GM12864 (cell line): ENCODE measurements around the gene TGM2.

Experiments
- DNase-seq: peaks from one replicate; pipeline ENCODE4 v3.0.0-alpha.2; 2011; ENCODE audit warnings: low read depth
- H3K4me3 ChIP-seq: 2 replicates; pipeline ENCODE4 v1.5.1; 2011; ENCODE audit warnings: mild to moderate bottlenecking, low read depth, low read length, control low read depth
- TF ChIP-seq, protein P1 (sequence below): IDR thresholded peaks from 2 replicates; pipeline ENCODE4 v1.5.1; 2011; ENCODE audit warnings: low read depth, mild to moderate bottlenecking, moderate library complexity, low read length, control low read depth, inconsistent platforms; ENCODE audit errors: missing control alignments

The TGM2 gene

DNA sequence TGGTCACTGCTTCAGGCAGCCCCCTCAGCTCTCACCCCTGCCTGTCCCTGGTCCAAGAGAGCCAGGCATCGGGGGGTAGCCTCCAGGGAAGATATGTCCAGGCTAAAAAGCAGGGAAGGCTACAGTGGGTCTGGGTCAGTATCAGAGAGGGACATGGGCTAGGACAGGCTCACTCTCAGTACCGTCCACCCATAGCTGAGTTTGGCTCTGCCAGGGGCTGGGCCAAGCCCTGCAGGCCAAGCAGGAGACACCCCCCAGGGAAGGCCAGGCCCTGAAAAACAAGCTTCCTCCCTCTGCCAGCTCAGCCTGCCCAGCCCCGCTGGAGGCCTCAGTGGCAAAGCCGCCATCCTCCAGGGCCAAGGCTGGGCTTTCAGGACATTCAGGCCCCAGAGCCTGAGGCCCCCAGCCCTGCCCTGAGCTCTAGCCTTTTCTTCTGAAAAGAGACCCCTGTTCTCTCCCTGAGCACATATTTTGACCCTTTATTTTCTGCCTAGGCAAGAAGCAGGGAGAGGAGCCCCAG, 28.6 kb upstream of the TGM2 start:
- DNase-seq, result no peak
- no peak overlapping the region for H3K4me3 ChIP-seq
- TF ChIP-seq, protein P1, sequence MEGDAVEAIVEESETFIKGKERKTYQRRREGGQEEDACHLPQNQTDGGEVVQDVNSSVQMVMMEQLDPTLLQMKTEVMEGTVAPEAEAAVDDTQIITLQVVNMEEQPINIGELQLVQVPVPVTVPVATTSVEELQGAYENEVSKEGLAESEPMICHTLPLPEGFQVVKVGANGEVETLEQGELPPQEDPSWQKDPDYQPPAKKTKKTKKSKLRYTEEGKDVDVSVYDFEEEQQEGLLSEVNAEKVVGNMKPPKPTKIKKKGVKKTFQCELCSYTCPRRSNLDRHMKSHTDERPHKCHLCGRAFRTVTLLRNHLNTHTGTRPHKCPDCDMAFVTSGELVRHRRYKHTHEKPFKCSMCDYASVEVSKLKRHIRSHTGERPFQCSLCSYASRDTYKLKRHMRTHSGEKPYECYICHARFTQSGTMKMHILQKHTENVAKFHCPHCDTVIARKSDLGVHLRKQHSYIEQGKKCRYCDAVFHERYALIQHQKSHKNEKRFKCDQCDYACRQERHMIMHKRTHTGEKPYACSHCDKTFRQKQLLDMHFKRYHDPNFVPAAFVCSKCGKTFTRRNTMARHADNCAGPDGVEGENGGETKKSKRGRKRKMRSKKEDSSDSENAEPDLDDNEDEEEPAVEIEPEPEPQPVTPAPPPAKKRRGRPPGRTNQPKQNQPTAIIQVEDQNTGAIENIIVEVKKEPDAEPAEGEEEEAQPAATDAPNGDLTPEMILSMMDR, result no peak

- TF ChIP-seq, protein P1, result no peak
- no peak overlapping the region for H3K4me3 ChIP-seq
- DNase-seq, result no peak
Observed at GRCh38 chr20:38192323-38192885, 27.3 kb upstream of the TGM2 start.

GRCh38 chr20:38191654-38192053, 26.6 kb upstream of the TGM2 start:
- H3K4me3 ChIP-seq, result no peak overlapping the region
- DNase-seq, result no peak
- TF ChIP-seq, protein P1, result no peak

GRCh38 chr20:38190936-38191371, 25.9 kb upstream of the TGM2 start:
- DNase-seq, result no peak
- H3K4me3 ChIP-seq, result no peak overlapping the region
- TF ChIP-seq, protein P1, result no peak

GRCh38 chr20:38190166-38190565, 25.1 kb upstream of the TGM2 start:
- H3K4me3 ChIP-seq, result no peak overlapping the region
- TF ChIP-seq, protein P1, result no peak
- DNase-seq, result no peak

- H3K4me3 ChIP-seq, result no peak overlapping the region
- no peak for DNase-seq
- TF ChIP-seq, protein P1, result no peak
Observed at GRCh38 chr20:38187517-38187916, 22.4 kb upstream of the TGM2 start.

- no peak overlapping the region for H3K4me3 ChIP-seq
- TF ChIP-seq, protein P1, result no peak
- DNase-seq, result no peak
Observed at GRCh38 chr20:38186788-38187221, 21.7 kb upstream of the TGM2 start.
